SK-N-SH (cell line): ENCODE results near the gene ASAP2. TPM values are rescaled to one million over a fixed set of nuclear protein-coding genes. Genes with fewer than 3 reads are reported as not detected.

ENCODE experiments used
- CTCF ChIA-PET: fragments of 300-600, 350-600 bp; formaldehyde crosslinking; extraction: SDS; loops from one replicate; lab custom pipeline; 2021; lab: Yijun Ruan, JAX
- POLR2A ChIA-PET: fragments of 350-600 bp; sonication (Branson Sonifier 250); formaldehyde crosslinking; extraction: SDS; loops from one replicate; lab custom pipeline; 2020; ENCODE audit warnings: antibody characterized with exemption, inconsistent platforms; lab: Yijun Ruan, JAX
- DNase-seq: peaks from one replicate; pipeline ENCODE4 v3.0.0; 2012
- H2AFZ ChIP-seq: fragments of 200-600 bp; sonication (generic); 2 replicates; pipeline ENCODE4 v1.8.1; 2016; ENCODE audit warnings: antibody characterized with exemption, mild to moderate bottlenecking, low read depth
- H3F3A ChIP-seq: fragments of 200-600 bp; sonication (generic); replicated peaks from 2 replicates; pipeline ENCODE3; 2016; ENCODE audit warnings: antibody characterized with exemption, mild to moderate bottlenecking; ENCODE audit not compliant: insufficient read depth
- H3K27ac ChIP-seq, 2 experiments: fragments of 200-500 bp in 1 of 2; fragments of 200-600 bp in 1 of 2; sonication (Bioruptor generic) in 1 of 2; sonication (generic), shearing (Covaris generic) in 1 of 2; 2 replicates each; pipeline versions ENCODE4 v1.5.1 to v1.6.1; 2014 to 2016; ENCODE audit warnings: low read depth in 2 of 2, inconsistent platforms in 1 of 2, low read length in 1 of 2, mild to moderate bottlenecking in 1 of 2, mixed read lengths in 1 of 2
- H3K27me3 ChIP-seq: fragments of 200-600 bp; sonication (generic), shearing (Covaris generic); 2 replicates; pipeline ENCODE4 v1.6.1; 2016; ENCODE audit warnings: mixed run types; ENCODE audit not compliant: insufficient read depth
- H3K36me3 ChIP-seq, 2 experiments: fragments of 200-500 bp in 1 of 2; fragments of 200-600 bp in 1 of 2; sonication (Bioruptor generic) in 1 of 2; sonication (generic) in 1 of 2; replicated peaks in 1 of 2; 2 replicates each; pipeline versions ENCODE3 to v1.5.1; 2014 to 2016; ENCODE audit warnings: low read length in 1 of 2, mild to moderate bottlenecking in 1 of 2; ENCODE audit not compliant: insufficient read depth in 2 of 2, control insufficient read depth in 1 of 2
- H3K4me1 ChIP-seq, 2 experiments: fragments of 200-500 bp in 1 of 2; fragments of 200-600 bp in 1 of 2; sonication (Bioruptor generic) in 1 of 2; sonication (generic), shearing (Covaris generic) in 1 of 2; 2 replicates each; pipeline versions ENCODE4 v1.5.1 to v1.6.1; 2014 to 2016; ENCODE audit warnings: low read depth in 1 of 2, low read length in 1 of 2, mixed run types in 1 of 2; ENCODE audit not compliant: insufficient read depth in 2 of 2, control insufficient read depth in 1 of 2
- H3K4me2 ChIP-seq: fragments of 200-600 bp; sonication (generic), shearing (Covaris generic); 2 replicates; pipeline ENCODE4 v1.6.1; 2017; ENCODE audit warnings: mixed run types
- H3K4me3 ChIP-seq, 2 experiments: fragments of 200-500 bp in 1 of 2; fragments of 200-600 bp in 1 of 2; sonication (Bioruptor generic) in 1 of 2; sonication (generic), shearing (Covaris generic) in 1 of 2; 2 replicates each; pipeline versions ENCODE4 v1.5.1 to v1.8.1; 2014 to 2016; ENCODE audit warnings: low read depth in 2 of 2, inconsistent platforms in 1 of 2, low read length in 1 of 2, mild to moderate bottlenecking in 1 of 2, mixed read lengths in 1 of 2, moderate library complexity in 1 of 2
- H3K79me2 ChIP-seq: fragments of 200-600 bp; sonication (generic); 2 replicates; pipeline ENCODE4 v1.8.1; 2017; ENCODE audit warnings: mild to moderate bottlenecking; ENCODE audit not compliant: insufficient read depth
- H3K9ac ChIP-seq: fragments of 200-600 bp; sonication (generic); 2 replicates; pipeline ENCODE4 v1.6.1; 2017; ENCODE audit warnings: mixed run types
- H3K9me2 ChIP-seq: fragments of 200-600 bp; sonication (generic); 2 replicates; pipeline ENCODE4 v1.6.1; 2017; ENCODE audit warnings: mixed run types
- H3K9me3 ChIP-seq: fragments of 200-600 bp; sonication (generic); 2 replicates; pipeline ENCODE4 v1.6.1; 2017; ENCODE audit warnings: mixed run types, mild to moderate bottlenecking, moderate library complexity
- H4K20me1 ChIP-seq: fragments of 200-600 bp; sonication (generic); 2 replicates; pipeline ENCODE4 v1.6.1; 2017; ENCODE audit warnings: mild to moderate bottlenecking, mixed run types; ENCODE audit not compliant: insufficient read depth
- CTCF ChIP-seq: fragments of 200-600 bp; sonication (generic); IDR thresholded peaks from 2 replicates; pipeline ENCODE4 v1.6.1; 2017; ENCODE audit warnings: antibody characterized with exemption, mild to moderate bottlenecking, moderate library complexity
- ELF1 ChIP-seq: IDR thresholded peaks from 2 replicates; pipeline ENCODE4 v1.4.0; 2012
- FOSL2 ChIP-seq: IDR thresholded peaks from 2 replicates; pipeline ENCODE4 v1.4.0; 2012; ENCODE audit warnings: low read depth, mild to moderate bottlenecking, moderate library complexity, borderline replicate concordance
- GABPA ChIP-seq: IDR thresholded peaks from 2 replicates; pipeline ENCODE4 v1.4.0; 2012; ENCODE audit warnings: low read depth, mild to moderate bottlenecking
- GATA2 ChIP-seq: sonication (generic); formaldehyde crosslinking; IDR thresholded peaks from 2 replicates; pipeline ENCODE4 v1.5.0; 2020; ENCODE audit warnings: mild to moderate bottlenecking, missing genetic modification reagents
- IRF3 ChIP-seq: fragments of 150-350 bp; IDR thresholded peaks from 2 replicates; pipeline ENCODE4 v1.6.1; 2016; ENCODE audit warnings: mild to moderate bottlenecking, low read depth, low read length
- JUND ChIP-seq: IDR thresholded peaks from 2 replicates; pipeline ENCODE4 v1.4.0; 2012
- MAX ChIP-seq: IDR thresholded peaks from 2 replicates; pipeline ENCODE4 v1.4.0; 2012; ENCODE audit warnings: low read depth
- RAD21 ChIP-seq: IDR thresholded peaks from 2 replicates; pipeline ENCODE4 v1.6.1; 2012; ENCODE audit warnings: mild to moderate bottlenecking, low read length
- RCOR1 ChIP-seq: fragments of 150-350 bp; IDR thresholded peaks from 2 replicates; pipeline ENCODE4 v1.6.1; 2017; ENCODE audit warnings: antibody characterized with exemption, low read length
- RFX5 ChIP-seq: IDR thresholded peaks from 2 replicates; pipeline ENCODE4 v1.6.1; 2012; ENCODE audit warnings: mild to moderate bottlenecking, improper control_type of control experiment, low read length
- SIN3A ChIP-seq: IDR thresholded peaks from 2 replicates; pipeline ENCODE4 v1.6.1; 2012; ENCODE audit warnings: low read depth, mild to moderate bottlenecking, low read length, moderate library complexity, borderline replicate concordance
- TCF12 ChIP-seq: IDR thresholded peaks from 2 replicates; pipeline ENCODE4 v1.4.0; 2012
- WGBS: methylation state at CpG from one replicate; pipeline ENCODE4 v1.1.6; 2017; ENCODE audit warnings: low lambda C conversion rate; 5-methylcytosine and 5-hydroxymethylcytosine counted together
- polyA plus RNA-seq, 3 experiments: library from polyadenylated mRNA; depleted of rRNA; stranded (reverse); fragments of >200 nt; gene quantifications; 2 replicates each; pipeline ENCODE4 v1.2.3, GENCODE V29; 2012

ASAP2 gene
- polyA plus RNA-seq, 1 of the 3 experiments (the other 2 are of a cell fraction): 37.9 TPM

GRCh38 chr2:9220201-9220600 is 13.6 kb downstream of the ASAP2 start:
- no peak overlapping the region for H3K4me3 ChIP-seq
- no peak overlapping the region for H2AFZ ChIP-seq
- H3F3A ChIP-seq: peaks cover 38% of the 10 kb centered on the region
- CTCF ChIA-PET: no interaction called here
- H3K79me2 ChIP-seq: peaks cover 100% of the 10 kb centered on the region
- peaks cover 29% of the 10 kb centered on the region in 2 experiments for H3K4me1 ChIP-seq
- H3K4me2 ChIP-seq: no peak overlapping the region
- no peak for TF ChIP-seq SIN3A
- no peak for TF ChIP-seq RAD21
- no peak for TF ChIP-seq ELF1
- no peak for TF ChIP-seq GABPA
- TF ChIP-seq CTCF: no peak
- TF ChIP-seq IRF3: no peak
- no peak for TF ChIP-seq RCOR1
- TF ChIP-seq RFX5: no peak
- TF ChIP-seq, all 33 proteins: peak for 0
- POLR2A ChIA-PET: no interaction called here
- Histone ChIP-seq H3K9me3 (no peaks in the 10 kb centered on the region; the same call in 1 of the 2 replicates), H3K9me2 (no peaks in the 10 kb centered on the region), H3K27me3 (no peaks in the 10 kb centered on the region), H4K20me1 (peaks cover 83% of the 10 kb centered on the region), H3K9ac (no peak overlapping the region), H3K27ac (peak overlapping the region in 1 of 2 experiments; percentile 53; a peak in 1 of 4 replicates), H3K36me3 (peaks cover 8 to 20% of the 10 kb centered on the region in 2 experiments)
- no peak for DNase-seq

- POLR2A ChIA-PET: no interaction called here
- H3K9me2 ChIP-seq: no peaks in the 10 kb centered on the region
- H3K27me3 ChIP-seq: no peaks in the 10 kb centered on the region
- DNase-seq: no peak
- no peak for TF ChIP-seq TCF12
- TF ChIP-seq FOSL2: no peak
- TF ChIP-seq GATA2 (CRISPR knock-in tag): no peak
- TF ChIP-seq MAX: no peak
- TF ChIP-seq JUND: no peak
- H2AFZ ChIP-seq: no peak overlapping the region
- peaks cover 100% of the 10 kb centered on the region for H3K79me2 ChIP-seq
- peaks cover 74% of the 10 kb centered on the region for H4K20me1 ChIP-seq
- H3K9ac ChIP-seq: no peak overlapping the region
- no peaks in the 10 kb centered on the region; the same call in 1 of the 2 replicates for H3K9me3 ChIP-seq
- H3K36me3 ChIP-seq: peaks cover 5 to 18% of the 10 kb centered on the region in 2 experiments
- no peak overlapping the region for H3K4me3 ChIP-seq
- H3K27ac ChIP-seq: no peak overlapping the region
- 97% methylated on average over 1 of the region's 1 CpG for WGBS
- H3F3A ChIP-seq: peaks cover 36% of the 10 kb centered on the region
- H3K4me2 ChIP-seq: no peak overlapping the region
- H3K4me1 ChIP-seq: peaks cover 36 to 37% of the 10 kb centered on the region in 2 experiments
- CTCF ChIA-PET: interaction anchor here (6.9 kb wide), 1 partner anchor 14 kb away, joined by 60 read pairs; the partner anchor contains the start of gene ASAP2
Observed at GRCh38 chr2:9221223-9221622, 14.6 kb downstream of the ASAP2 start.
